ENCODE results near the gene UBE2Q2. TPM values are rescaled to one million over a fixed set of nuclear protein-coding genes. Genes with fewer than 3 reads are reported as not detected.

UBE2Q2 gene
- total RNA-seq, 1 donor from 2014 or later, result 40.9 TPM

DNA sequence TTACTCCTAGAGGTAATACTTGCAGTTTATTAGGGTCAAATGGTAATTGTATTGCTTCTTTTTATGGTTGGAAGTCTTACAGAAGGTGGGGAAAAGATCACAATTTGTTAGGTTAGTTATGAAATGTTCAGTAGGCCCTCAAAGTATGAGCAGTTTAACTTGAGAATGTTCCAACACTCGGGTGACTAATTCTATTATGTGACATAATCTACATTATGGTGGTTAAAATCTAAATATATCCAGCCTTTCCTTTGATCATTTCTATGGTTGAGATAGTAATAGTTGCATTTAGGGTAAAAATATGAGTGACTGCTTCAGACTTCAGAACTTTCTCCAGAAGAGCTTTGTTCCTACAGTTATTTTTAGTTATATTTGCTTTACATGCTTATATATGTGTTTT, 40.8 kb downstream of the UBE2Q2 start:
- no peak for DNase-seq (ENCODE audit: low spot score, unreplicated experiment)
- H3K27me3 Mint-ChIP-seq, result no peaks in the 10 kb centered on the region
- H3K27ac Mint-ChIP-seq, result no peak overlapping the region
- no peak overlapping the region for H3K4me3 Mint-ChIP-seq (ENCODE audit: low read depth)
- no peaks in the 10 kb centered on the region for H3K9me3 Mint-ChIP-seq (ENCODE audit: low read depth)
- peaks cover 24% of the 10 kb centered on the region for H3K36me3 Mint-ChIP-seq (ENCODE audit: insufficient read depth)
- H3K4me1 Mint-ChIP-seq (ENCODE audit: low read depth), result peaks cover 20% of the 10 kb centered on the region
- TF ChIP-seq, protein P1, sequence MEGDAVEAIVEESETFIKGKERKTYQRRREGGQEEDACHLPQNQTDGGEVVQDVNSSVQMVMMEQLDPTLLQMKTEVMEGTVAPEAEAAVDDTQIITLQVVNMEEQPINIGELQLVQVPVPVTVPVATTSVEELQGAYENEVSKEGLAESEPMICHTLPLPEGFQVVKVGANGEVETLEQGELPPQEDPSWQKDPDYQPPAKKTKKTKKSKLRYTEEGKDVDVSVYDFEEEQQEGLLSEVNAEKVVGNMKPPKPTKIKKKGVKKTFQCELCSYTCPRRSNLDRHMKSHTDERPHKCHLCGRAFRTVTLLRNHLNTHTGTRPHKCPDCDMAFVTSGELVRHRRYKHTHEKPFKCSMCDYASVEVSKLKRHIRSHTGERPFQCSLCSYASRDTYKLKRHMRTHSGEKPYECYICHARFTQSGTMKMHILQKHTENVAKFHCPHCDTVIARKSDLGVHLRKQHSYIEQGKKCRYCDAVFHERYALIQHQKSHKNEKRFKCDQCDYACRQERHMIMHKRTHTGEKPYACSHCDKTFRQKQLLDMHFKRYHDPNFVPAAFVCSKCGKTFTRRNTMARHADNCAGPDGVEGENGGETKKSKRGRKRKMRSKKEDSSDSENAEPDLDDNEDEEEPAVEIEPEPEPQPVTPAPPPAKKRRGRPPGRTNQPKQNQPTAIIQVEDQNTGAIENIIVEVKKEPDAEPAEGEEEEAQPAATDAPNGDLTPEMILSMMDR (IDR thresholded peaks at IDR 0.05; ENCODE audit: unreplicated experiment), result no peak

DNA sequence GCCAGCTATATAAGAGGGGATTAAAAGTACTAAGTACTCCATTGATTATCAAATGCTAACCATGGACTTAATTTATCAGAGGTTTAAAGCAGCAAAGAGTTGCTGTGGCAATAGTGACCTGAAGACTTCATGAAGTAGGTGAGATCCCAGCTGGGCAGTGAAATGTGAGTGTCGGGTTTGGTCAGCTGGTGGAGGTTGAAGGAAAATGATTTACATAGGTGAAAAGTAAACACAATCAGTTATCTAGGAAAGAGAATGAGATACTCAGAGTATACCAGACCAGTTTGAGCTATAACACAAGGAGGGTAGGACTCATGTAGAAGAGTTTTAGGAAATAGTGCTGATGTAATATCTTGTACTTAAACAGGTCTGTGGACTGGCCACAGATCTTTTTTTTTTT, 43.9 kb downstream of the UBE2Q2 start:
- Mint-ChIP-seq H3K27me3 (no peaks in the 10 kb centered on the region), H3K4me1 (ENCODE audit: low read depth) (peaks cover 20% of the 10 kb centered on the region), H3K27ac (peak overlapping the region; percentile 14), H3K4me3 (ENCODE audit: low read depth) (no peak overlapping the region), H3K36me3 (ENCODE audit: insufficient read depth) (peaks cover 14% of the 10 kb centered on the region), H3K9me3 (ENCODE audit: low read depth) (no peaks in the 10 kb centered on the region)
- TF ChIP-seq, protein P1 (IDR thresholded peaks at IDR 0.05; ENCODE audit: unreplicated experiment), result no peak
- no peak for DNase-seq (ENCODE audit: low spot score, unreplicated experiment)

DNA sequence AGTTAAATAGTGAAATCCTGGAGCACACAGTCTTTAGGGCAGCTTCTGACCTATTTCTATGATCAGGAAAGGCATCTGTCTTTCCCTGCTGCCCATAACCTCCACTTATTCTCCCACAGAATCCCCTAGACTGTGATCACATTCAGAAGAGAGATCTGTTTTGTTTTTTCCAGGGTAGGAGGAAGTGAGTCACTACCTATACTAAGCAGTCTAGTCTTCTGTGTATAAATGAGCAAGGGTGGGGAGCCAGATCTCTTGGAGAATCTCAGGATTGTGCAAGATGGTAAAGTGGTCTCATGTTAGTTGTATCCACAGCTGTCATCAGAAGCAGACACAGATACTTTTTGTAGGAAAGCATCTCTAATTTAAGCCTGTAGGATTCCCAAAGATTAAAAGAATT, 48.6 kb downstream of the UBE2Q2 start:
- peaks cover 19% of the 10 kb centered on the region for H3K36me3 Mint-ChIP-seq (ENCODE audit: insufficient read depth)
- H3K9me3 Mint-ChIP-seq (ENCODE audit: low read depth), result no peaks in the 10 kb centered on the region
- no peak for DNase-seq (ENCODE audit: low spot score, unreplicated experiment)
- peaks cover 8% of the 10 kb centered on the region for H3K4me1 Mint-ChIP-seq (ENCODE audit: low read depth)
- no peak overlapping the region for H3K4me3 Mint-ChIP-seq (ENCODE audit: low read depth)
- TF ChIP-seq, protein P1 (IDR thresholded peaks at IDR 0.05; ENCODE audit: unreplicated experiment), result no peak
- no peak overlapping the region for H3K27ac Mint-ChIP-seq
- no peaks in the 10 kb centered on the region for H3K27me3 Mint-ChIP-seq

DNA sequence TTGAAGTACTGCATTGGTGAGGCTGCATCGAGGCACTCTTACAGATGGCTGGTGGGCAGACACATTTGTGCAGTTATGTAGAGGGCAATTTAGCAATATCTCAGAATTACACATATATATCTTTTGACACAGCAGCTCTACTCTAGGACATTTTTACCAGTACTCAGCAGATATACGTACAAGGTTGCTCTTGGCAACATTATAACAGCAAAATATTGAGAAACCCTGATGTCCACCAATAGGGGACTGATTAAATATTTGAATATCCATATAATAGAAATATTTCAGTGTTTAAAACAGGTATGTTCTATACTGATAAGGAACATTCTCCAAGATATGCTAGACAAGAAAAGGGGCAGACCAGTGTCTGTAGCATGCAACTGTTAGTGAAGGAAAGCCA, 52.5 kb downstream of the UBE2Q2 start:
- Mint-ChIP-seq H3K4me3 (ENCODE audit: low read depth) (no peak overlapping the region), H3K27me3 (no peaks in the 10 kb centered on the region), H3K27ac (no peak overlapping the region), H3K9me3 (ENCODE audit: low read depth) (no peaks in the 10 kb centered on the region), H3K4me1 (ENCODE audit: low read depth) (no peaks in the 10 kb centered on the region), H3K36me3 (ENCODE audit: insufficient read depth) (peaks cover 14% of the 10 kb centered on the region)
- TF ChIP-seq, protein P1 (IDR thresholded peaks at IDR 0.05; ENCODE audit: unreplicated experiment), result no peak
- no peak for DNase-seq (ENCODE audit: low spot score, unreplicated experiment)

DNA sequence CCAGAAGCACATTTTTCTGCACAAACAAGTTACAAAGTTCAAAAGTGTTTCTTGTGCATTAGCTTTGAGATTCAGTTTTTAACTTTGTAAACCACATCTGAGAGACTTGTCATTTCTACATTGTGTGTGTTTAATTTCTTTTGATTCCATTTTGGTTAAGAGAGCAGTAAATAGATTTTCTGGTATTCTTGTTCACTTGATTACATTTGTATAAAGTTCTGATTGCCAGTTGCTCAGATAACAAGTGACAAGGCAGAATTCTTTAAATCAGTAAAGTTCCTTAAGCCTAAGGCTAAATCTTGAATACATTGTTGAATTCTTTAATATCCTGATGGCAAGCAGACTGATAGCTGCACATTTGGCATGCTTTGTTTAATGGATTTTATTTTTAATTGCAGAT, 57.3 kb downstream of the UBE2Q2 start:
- H3K27me3 Mint-ChIP-seq, result no peaks in the 10 kb centered on the region
- TF ChIP-seq, protein P1 (IDR thresholded peaks at IDR 0.05; ENCODE audit: unreplicated experiment), result no peak
- H3K27ac Mint-ChIP-seq, result no peak overlapping the region

More for the DNA sequence above, 57.3 kb downstream of the UBE2Q2 start:
- H3K36me3 Mint-ChIP-seq (ENCODE audit: insufficient read depth), result peaks cover 9% of the 10 kb centered on the region
- DNase-seq (ENCODE audit: low spot score, unreplicated experiment), result no peak
- peaks cover 13% of the 10 kb centered on the region for H3K4me1 Mint-ChIP-seq (ENCODE audit: low read depth)
- no peaks in the 10 kb centered on the region for H3K9me3 Mint-ChIP-seq (ENCODE audit: low read depth)
- H3K4me3 Mint-ChIP-seq (ENCODE audit: low read depth), result no peak overlapping the region
